Glomerular visceral epithelial cell (primary cell): ENCODE results near the gene LSR.
"Not testable (repeated sequence)": the region's sequence is repeated elsewhere in the genome, so short reads cannot be mapped to it uniquely, and the experiment has no call there.

ENCODE experiments used
- DNase-seq: peaks from one replicate; pipeline ENCODE4 v3.0.0-alpha.2; 2016; ENCODE audit errors: extremely low spot score

LSR gene

DNA sequence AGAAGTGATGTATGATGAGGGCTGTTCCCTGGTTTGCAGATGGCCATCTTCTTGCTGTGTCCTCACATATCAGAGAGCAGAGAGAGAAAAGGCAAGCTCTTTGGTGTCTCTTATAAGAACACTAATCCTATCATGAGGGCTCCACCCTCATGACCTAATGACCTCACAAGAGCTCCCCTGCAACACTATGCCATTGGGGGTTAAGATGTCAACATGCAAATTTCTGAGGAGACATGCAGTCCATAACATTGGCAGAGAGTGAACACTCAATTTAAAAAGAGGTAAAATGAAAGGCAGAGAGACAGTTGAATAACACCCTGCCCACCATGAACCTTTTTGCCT lies 31.2 kb upstream of the LSR start:
- DNase-seq, result no peak

DNA sequence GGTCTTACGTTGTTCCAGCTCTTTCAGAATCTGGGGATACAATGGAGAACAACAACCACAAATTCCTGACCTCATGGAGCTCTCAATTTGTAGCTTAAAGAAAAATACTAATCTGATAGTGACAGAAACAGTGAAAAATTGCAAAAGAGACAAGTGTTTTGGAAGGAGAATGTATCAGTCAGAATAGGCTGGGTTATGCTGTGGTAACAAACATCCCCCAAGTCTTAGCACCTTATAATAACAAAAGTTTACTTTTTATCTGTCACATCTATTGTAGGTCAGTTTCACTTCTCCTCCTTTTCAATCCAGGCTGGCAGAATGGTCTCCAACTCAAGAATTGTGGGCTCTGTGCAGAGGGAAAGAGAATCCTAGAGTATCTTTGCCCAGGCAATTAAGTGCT lies 29.8 kb upstream of the LSR start:
- DNase-seq, result no peak

DNA sequence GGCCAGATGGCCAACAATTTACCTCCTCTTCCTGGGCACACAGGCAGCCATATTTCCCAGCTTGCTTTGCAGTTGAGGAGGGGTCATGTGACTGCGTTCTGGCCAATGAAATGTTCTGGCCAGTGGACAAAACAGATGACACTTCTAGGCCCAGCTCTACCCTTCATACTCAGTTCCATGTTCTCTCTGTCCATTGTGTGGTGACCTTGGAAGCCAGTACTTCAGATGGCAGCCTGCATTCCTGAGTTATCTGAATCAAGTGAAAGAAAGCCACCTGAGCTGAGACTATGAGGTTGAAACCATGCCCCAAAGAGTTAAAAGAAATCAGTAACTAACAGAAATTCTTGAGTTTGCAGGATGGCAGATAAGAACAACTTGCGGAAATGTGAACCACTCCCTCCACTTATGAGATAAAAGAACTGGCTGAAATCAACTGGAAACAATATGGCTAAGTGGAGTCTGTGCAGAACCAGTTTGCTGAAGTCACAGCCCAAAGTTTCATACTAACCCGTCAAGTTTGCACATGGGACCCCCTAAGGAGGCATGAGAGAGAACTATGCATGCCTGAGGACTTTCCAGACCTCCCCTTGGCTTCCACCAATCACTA lies 28.4 kb upstream of the LSR start:
- no peak for DNase-seq

DNA sequence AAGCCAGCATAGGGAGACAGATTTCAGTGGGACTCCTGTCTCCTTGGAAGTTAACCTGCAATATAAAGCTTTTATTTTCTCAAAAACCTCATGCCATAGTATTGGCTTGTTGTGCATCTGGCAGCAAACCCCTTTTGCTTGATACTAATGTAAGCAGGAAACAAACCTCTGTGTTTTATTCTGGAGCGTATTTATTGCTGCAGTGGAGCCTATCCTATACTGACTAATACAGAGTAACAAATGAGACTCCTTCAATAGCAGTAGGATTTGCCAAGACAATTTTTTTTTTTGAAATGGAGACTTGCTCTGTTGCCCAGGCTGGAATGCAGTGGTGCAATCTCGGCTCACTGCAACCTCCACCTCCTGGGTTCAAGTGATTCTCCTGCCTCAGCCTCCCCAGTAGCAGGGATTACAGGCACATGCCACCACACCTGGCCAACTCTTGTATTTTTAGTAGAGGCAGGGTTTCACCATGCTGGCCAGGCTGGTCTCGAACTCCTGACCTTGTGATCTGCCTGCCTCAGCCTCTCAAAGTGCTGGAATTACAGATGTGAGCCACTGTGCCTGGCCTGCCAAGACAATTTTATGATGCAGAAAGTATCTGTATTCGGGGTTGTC lies 27.7 kb upstream of the LSR start:
- not testable (repeated sequence) for DNase-seq

DNA sequence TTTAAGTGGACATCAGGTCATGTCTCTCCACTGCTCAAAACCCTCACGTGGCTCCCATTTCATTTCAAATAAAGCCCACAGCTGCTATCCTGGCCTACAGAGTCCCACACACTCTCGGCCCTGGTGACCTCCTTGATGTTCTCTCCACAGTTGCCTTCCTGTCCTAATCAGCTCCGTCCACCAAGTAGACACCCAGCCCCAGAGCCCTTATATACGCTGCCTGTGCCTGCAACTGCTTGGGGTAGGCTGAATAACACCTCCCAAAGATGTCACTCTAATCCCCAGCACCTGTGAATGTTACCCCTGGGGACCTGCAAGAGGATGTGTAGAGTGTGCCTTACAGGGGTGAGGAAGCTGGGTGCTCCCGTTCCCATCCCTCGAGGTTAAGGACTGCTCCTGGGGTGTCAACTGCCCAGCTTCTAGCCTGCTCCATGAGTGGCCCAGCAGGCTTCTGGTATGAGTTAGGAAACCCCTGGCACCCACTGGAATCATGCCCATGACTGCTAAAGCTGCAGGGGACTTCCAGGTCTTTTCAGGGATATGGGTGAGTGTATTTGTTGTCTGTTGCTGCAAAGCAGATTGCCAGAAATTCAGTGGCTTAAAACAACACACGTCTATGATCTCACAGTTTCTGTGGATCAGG lies 26.3 kb upstream of the LSR start:
- no peak for DNase-seq

DNA sequence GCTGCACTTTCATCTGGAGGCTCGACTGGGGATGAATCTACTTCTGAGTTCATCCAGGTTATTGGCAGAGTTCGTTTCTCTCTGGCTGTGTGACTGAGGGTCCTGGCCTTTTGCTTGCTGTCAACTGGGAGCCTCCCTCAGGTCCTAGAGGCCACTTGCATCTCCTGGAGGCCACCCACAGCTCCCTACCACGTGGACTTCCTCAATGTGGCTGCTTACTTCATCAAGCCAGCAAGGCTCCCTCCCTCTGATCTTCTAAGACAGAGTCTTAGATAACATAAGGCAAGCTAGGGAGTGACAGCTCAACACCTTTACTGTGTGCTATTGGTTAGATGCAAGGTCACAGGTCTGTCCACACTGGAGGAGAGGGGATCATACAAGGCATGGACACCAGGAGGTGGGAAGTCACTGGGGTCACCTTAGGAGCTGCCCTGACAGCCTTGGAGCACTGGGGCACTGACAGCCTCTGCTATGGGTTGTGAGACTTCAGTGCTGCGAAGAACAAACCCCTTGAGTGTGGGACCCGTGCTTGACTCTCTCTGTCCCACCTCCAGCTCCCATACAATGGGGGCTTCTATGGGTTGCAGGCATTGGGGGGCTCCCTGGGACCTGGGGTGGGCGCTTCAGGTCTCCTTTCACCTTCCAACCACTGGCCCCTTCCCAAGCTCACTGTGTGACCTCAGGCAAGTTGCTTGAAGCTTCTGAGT lies 25.6 kb upstream of the LSR start:
- no peak for DNase-seq

DNA sequence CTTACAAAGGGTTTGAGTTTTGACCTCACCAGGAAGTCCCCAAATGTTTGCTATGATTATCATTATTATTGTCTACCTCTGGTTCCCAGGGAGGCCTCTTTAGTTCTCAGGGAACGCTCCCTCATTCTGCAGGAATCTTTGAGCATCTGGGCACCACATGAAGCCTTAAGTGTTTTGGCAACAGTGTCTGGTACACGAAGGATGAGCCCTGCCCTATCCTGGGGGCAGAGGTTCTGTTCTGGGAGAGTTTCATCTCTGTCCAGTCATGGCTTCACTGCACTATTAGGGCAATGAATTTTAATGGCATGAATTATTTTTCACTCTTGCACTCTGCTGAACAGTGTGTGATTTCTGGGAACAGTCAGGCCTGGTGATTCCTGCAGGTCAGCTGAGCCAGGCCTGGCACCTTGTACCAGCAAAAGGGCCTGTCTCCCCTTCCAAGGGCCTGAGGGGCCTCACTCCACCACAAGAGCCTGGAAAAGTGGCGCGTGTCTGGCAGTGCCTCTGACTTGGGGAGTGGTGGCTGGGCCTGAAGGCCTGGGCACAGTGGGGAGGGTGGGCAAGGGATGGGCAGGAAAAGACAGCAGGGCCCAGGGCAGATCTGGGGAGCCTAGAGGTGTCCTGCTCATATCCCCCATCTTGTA lies 24.8 kb upstream of the LSR start:
- DNase-seq, result no peak

DNA sequence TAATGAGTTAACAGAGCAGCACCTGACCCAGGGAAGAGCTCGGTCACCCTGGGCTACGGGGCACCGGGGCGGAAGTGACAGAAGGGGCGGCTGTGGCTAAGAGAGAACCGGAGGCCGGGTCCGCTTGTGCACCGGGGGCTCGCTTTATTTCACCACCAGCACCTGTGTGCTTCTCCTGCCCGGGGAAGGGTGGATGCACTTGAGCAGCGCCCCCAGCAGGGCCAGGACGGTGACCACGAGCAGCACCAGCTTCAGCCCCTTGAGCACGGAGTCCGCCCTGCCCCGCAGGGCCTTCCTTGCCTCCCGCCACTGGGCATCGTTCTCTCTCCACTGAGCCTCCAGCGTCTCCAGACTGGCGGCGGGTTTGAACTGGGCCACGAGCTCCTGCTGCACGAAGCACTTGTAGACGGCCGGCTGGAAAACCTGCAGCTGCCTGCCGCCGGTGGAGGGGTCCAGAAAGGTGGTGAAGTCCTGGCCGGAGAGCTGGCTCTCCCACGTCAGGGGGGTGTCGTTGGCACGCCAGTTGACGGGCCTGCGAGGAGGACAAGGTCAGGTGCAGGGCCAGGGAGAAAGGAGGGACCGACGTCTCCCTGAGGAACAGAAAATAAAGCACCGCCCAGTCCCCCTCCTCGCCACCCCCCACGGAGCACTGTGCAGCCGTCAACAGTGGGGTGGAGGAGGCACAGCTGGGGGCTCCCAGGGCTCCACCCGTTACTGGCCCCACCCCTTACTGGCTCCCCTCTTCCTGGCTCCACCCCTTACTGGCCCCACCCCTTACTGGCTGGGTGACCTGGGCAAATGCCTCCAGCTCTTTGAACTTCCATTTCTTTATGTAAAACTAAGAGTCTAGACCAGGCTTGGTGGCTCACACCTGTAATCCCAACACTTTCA lies 23.9 kb upstream of the LSR start:
- no peak for DNase-seq

DNA sequence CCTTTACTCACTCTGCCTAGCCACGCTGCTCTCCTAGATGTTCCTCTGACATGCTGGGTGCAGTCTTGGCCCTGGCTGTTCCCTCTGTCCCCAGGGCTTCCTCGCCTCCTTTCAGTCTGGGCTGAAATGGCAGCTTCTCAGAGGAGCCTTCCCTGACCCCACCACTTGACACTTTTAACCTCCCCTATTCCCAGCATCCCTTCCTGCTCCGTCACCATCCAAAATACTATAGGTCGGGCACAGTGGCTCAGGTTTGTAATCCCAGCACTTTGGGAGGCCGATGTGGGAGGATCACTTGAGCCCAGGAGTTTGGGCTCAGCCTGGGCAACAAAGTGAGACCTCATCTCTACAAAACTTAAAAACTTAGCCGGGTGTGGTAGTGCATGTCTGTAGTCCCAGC lies 22.9 kb upstream of the LSR start:
- no peak for DNase-seq

DNA sequence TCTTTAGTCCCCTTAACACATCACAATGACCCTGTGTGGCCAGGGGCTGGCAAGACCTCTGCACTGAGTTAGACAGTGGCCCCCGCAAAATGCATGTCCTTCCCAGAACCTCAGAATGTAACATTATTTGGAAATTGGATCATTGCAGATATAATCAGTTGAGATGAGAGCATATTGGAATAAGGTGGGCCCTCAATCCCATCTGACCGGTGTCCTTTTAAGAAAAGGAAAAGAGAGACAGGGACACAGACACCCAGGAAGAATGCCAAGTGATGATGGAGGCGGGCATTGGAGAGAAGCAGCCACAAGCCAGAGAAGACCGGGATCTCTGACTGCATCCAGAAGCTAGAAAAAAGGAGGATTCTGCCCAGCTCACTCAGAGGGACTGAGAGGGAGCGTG lies 22.1 kb upstream of the LSR start:
- DNase-seq, result no peak

DNA sequence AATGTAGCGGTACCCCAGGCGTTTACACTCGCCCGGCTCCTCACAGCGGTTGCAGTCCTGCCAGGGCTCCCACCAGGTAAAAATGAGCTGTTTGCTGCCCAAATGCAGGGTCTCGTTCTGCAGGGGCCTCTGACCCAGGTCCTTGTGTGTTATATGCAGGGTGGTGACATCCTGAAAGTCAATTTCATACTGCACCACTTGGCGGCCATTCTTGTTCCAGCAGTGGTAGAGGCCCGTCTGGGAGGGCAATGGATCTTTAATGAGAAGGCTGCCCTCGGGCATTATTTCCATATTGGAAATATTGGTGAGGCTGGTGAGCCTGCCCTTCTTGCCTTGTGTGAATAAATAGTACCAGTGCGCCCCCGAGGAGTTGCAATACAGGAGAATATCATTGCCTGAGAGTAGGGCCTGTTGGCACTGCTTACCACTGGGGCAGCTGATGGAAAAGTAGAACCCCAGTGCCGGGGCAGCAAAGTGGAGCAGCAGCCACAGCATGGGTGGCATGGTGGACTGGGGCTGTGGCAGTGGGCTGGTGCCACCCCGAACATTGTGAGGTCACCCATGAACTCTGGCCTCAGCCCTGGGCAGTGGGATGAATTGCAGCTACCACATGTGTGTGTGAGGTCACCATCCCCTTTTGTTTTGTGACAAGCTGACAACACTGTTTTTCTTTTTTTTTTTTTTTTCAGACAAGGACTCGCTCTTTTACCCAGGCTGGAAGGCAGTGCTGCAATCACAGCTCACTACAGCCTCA lies 20.4 kb upstream of the LSR start, which contains the start of gene FAM187B:
FAM187B (minus strand) TSS at position 563 of the 754 bp plus-strand sequence; CDS start at position 504, 59 bp downstream.
- no peak for DNase-seq

DNA sequence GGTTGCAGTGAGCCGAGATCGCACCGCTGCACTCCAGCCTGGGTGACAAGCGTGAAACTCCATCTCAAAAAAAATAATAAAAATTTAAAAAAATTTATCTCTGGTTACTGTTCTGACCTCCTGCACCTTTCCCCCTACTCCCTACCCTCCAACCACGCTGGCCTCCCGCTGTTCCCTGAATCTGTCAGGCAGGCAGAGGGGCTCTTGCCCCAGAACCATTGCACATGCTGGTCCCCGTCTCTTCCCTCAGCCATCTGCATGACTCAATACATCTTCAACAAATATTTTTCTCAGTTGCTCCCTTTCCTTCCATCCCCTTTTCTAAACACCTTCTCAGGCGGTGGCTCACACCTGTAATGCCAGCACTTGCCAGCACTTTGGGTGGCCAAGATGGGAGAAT lies 19.2 kb upstream of the LSR start:
- DNase-seq, result no peak

DNA sequence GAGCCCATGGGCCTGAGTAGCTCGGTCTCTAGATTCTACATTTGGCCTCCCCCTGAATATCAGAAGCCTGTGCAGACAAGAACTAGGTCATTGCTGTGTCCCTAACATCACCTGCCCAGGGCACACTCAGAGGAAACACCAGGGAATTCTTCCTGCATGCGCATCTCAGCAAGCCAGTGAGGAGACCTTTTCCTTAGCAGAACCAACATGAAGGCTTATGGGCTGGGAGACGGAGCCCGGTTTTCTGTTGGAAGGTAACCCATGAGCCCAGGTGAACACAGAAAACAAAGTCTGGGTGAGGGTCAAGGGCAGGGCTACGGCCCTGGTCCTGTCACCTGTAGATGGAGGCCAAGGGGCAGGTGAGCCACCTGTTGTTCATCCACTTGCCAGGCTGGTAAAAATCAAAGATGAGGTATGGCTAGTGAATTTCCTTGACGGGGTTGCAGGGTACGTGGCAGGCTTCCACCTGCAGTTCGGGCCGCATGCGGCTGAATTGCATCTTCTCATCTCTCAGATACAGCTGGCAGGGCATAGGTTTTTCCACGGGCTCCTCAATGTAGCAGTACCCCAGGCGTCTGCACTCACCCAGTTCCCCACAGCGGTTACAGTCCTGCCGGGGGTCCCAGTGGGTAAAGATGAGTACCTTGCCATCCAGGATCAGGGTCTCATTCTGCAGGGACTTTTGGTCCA lies 16.7 kb upstream of the LSR start:
- no peak for DNase-seq

DNA sequence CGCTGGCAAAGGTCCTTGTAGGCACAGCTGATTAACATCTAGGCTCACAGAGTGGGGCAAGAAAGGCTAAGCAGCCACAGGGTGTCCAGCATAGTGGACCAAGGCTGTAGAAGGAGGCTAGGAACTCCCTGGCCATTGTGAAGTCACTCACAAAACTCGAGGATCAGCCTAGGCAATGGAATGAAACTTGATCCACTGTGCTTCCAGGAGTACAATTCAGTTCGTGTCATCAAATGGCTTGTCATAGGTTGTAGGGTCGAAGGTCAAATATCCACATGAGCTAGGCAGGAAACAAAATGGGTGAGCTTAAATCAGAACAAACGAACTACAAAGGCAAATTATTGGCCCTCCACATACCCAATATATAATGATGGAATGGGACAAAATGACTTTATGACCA lies 15.9 kb upstream of the LSR start:
- no peak for DNase-seq

DNA sequence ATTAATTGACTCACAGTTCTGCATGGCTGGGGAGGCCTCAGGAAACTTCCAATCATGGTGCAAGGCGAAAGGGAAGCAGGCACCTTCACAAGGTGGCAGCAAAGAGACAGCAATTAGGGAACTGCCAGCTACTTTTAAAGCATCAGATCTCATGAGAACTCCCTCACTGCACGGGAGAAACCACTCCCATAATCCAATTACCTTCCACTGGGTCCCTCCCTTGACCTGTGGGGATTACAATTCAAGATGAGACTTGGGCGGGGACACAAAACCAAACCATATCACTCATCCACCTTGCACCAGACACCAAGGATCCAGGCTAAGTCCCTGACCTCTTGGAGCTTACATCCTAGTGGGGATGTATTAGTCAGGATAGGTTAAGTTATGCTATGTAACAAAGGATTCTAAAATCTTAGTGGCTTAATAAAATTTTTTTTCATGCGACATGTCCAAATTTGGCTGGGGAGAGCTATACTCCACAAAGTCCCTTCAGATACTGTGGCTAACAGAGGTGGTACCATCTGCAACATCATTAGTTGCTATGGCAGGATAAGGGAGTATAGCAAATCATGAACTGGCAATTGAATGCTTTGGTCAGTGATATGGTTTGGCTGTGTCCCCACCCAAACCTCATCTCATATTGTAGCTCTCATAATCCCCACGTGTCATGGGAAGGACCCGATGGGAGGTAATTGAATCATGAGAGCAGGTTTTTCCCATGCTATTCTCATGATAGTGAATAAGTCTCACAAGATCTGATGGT lies 12.0 kb upstream of the LSR start:
- no peak for DNase-seq

DNA sequence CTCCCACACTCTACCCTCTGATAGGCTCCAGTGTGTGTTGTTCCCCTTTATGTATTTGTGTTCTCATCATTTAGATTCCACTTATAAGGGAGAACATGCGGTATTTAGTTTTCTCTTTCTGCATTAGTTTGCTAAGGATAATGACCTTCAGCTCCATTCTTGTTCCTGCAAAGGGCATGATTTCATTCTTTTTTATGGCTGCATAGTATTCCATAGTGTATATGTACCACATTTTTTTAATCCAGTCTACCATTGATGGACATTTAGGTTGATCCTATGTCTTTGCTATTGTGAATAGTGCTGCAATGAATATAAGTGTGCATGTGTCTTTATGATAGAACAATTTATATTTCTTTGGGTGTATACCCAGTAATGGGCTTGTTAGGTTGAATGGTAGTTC lies 9.2 kb upstream of the LSR start:
- not testable (repeated sequence) for DNase-seq

DNA sequence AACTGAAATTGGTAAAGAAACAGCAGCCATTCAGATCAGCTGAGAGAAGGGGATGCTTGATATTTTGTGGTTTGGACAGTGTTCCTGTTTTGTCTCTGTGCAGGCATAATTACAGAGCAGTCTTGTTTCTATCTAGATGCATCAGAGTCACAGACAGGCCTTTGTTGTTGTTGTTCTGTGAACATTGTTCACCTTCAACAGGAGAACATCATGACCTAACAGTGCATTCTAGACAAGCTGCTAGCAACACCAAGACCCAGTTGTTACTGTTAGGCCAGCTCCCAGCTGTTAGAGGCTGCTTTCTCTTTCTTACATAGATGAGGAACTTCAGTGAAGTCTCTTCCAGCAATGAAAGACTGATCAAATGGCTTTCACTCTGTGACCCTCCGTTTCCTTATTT lies 8.5 kb upstream of the LSR start:
- no peak for DNase-seq

DNA sequence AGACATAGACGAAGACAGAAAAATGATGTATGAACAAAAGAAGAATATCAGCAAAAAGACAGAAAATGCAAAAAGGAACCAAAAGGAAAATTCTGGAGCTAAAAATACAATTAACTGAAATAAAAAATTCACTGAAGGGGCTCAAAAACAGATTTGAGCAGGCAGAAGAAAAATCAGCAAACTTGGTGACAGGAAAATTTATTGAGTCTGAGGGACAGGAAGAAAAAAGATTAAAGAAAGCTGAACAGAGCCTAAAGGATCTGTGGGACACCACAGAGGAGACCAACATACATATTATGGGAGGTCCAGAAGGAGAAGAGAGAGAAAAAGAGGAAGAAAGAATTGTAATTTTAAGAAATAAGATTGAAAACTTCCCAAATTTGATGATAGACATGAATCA lies 7.4 kb upstream of the LSR start:
- no peak for DNase-seq

DNA sequence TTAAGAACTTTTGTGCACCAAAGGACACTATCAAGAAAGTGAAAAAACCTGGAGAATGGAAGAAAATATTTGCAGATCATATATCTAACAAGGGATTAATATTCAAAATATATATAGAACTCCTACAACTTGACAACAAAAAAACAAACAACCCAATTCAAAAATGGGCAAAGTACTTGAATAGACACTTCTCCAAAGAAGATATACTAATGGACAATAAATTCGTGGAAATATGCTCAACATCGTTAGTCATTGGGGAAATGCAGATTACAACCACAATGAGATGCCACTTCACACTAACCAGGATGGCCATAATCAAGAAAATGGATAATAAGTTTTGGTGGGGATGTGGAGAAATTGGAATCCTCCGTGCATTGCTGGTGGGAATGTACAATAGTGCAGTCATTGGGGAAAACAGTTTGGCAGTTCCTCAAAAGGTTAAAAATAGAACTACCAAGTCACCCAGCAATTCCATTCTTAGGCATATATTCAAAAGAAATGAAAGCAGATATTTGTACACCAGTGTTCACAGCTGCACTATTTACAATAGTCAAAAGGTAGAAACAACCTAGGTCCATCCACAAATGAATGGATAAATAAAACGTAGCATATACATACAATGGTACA lies 2.2 kb upstream of the LSR start:
- no peak for DNase-seq
